ENCODE results near the gene UBE2I. TPM values are rescaled to one million over a fixed set of nuclear protein-coding genes. Genes with fewer than 3 reads are reported as not detected.

UBE2I gene
- total and polyA plus RNA-seq, 5 donors, result 73.5 to 95.3 (median 86.2) TPM

GRCh38 chr16:1347962-1348361, 38.5 kb downstream of the UBE2I start:
- no peaks in the 10 kb centered on the region for H3K27me3 ChIP-seq (ENCODE audit: control insufficient read depth, insufficient read depth)
- DNase-seq (no peak), ATAC-seq (no peak)
- H3K27ac ChIP-seq (ENCODE audit: low read length), result no peak overlapping the region
- no peak overlapping the region for H3K4me3 ChIP-seq (ENCODE audit: low read length)
- 89% methylated on average over 29 of the region's 29 CpGs for WGBS
- H3K4me1 ChIP-seq (ENCODE audit: control insufficient read depth, insufficient read depth, low read length), result peaks cover 4% of the 10 kb centered on the region
- intact Hi-C loops (cut with DNase I), result no loop called here
- no peaks in the 10 kb centered on the region for H3K9me3 ChIP-seq (ENCODE audit: control insufficient read depth, low read length)

- 90% methylated on average over 15 of the region's 15 CpGs for WGBS
- Histone ChIP-seq H3K27me3 (ENCODE audit: control insufficient read depth, insufficient read depth) (no peaks in the 10 kb centered on the region), H3K4me3 (ENCODE audit: low read length) (no peak overlapping the region), H3K9me3 (ENCODE audit: control insufficient read depth, low read length) (no peaks in the 10 kb centered on the region), H3K27ac (ENCODE audit: low read length) (no peak overlapping the region), H3K4me1 (ENCODE audit: control insufficient read depth, insufficient read depth, low read length) (peaks cover 4% of the 10 kb centered on the region)
- intact Hi-C loops (cut with DNase I), result no loop called here
- DNase-seq (peak in 1 of 3 donors; percentile 47), ATAC-seq (no peak)
Observed at GRCh38 chr16:1348441-1348840, 39.0 kb downstream of the UBE2I start.

- Histone ChIP-seq H3K27ac (ENCODE audit: low read length) (no peak overlapping the region), H3K9me3 (ENCODE audit: control insufficient read depth, low read length) (no peaks in the 10 kb centered on the region), H3K27me3 (ENCODE audit: control insufficient read depth, insufficient read depth) (no peaks in the 10 kb centered on the region), H3K4me1 (ENCODE audit: control insufficient read depth, insufficient read depth, low read length) (peaks cover 4% of the 10 kb centered on the region), H3K4me3 (ENCODE audit: low read length) (no peak overlapping the region)
- DNase-seq, result peak in 2 of 3 donors; percentile 52 to 65
- WGBS, result 77% methylated on average over 14 of the region's 14 CpGs
- no peak for ATAC-seq
- intact Hi-C loops (cut with DNase I), result no loop called here
Observed at GRCh38 chr16:1348926-1349325, 39.5 kb downstream of the UBE2I start.

- Histone ChIP-seq H3K9me3 (ENCODE audit: control insufficient read depth, low read length) (no peaks in the 10 kb centered on the region), H3K4me1 (ENCODE audit: control insufficient read depth, insufficient read depth, low read length) (peaks cover 4% of the 10 kb centered on the region), H3K27me3 (ENCODE audit: control insufficient read depth, insufficient read depth) (no peaks in the 10 kb centered on the region), H3K27ac (ENCODE audit: low read length) (no peak overlapping the region), H3K4me3 (ENCODE audit: low read length) (no peak overlapping the region)
- ATAC-seq (no peak), DNase-seq (peak in 1 of 3 donors; percentile 48)
- intact Hi-C loops (cut with DNase I), result no loop called here
- WGBS, result 81% methylated on average over 16 of the region's 16 CpGs
Observed at GRCh38 chr16:1349351-1349750, 39.9 kb downstream of the UBE2I start.

- no peaks in the 10 kb centered on the region for H3K27me3 ChIP-seq (ENCODE audit: control insufficient read depth, insufficient read depth)
- peaks cover 4% of the 10 kb centered on the region for H3K4me1 ChIP-seq (ENCODE audit: control insufficient read depth, insufficient read depth, low read length)
- WGBS, result 91% methylated on average over 17 of the region's 17 CpGs
- no peaks in the 10 kb centered on the region for H3K9me3 ChIP-seq (ENCODE audit: control insufficient read depth, low read length)
- ATAC-seq (no peak), DNase-seq (no peak)
- H3K4me3 ChIP-seq (ENCODE audit: low read length), result no peak overlapping the region
- H3K27ac ChIP-seq (ENCODE audit: low read length), result no peak overlapping the region
- intact Hi-C loops (cut with DNase I), result no loop called here
Observed at GRCh38 chr16:1349951-1350350, 40.5 kb downstream of the UBE2I start.

GRCh38 chr16:1350691-1351090, 41.3 kb downstream of the UBE2I start:
- Histone ChIP-seq H3K4me1 (ENCODE audit: control insufficient read depth, insufficient read depth, low read length) (peaks cover 4% of the 10 kb centered on the region), H3K27me3 (ENCODE audit: control insufficient read depth, insufficient read depth) (no peaks in the 10 kb centered on the region), H3K9me3 (ENCODE audit: control insufficient read depth, low read length) (no peaks in the 10 kb centered on the region), H3K27ac (ENCODE audit: low read length) (no peak overlapping the region), H3K4me3 (ENCODE audit: low read length) (no peak overlapping the region)
- intact Hi-C loops (cut with DNase I), result no loop called here
- WGBS, result 82% methylated on average over 19 of the region's 19 CpGs
- DNase-seq, result no peak
- ATAC-seq, result no peak

GRCh38 chr16:1351215-1351581, 41.8 kb downstream of the UBE2I start:
- no peak overlapping the region for H3K27ac ChIP-seq (ENCODE audit: low read length)
- no peaks in the 10 kb centered on the region for H3K9me3 ChIP-seq (ENCODE audit: control insufficient read depth, low read length)
- H3K27me3 ChIP-seq (ENCODE audit: control insufficient read depth, insufficient read depth), result no peaks in the 10 kb centered on the region
- H3K4me3 ChIP-seq (ENCODE audit: low read length), result peak overlapping the region; percentile 75
- H3K4me1 ChIP-seq (ENCODE audit: control insufficient read depth, insufficient read depth, low read length), result peaks cover 4% of the 10 kb centered on the region
- WGBS, result under 1% methylated on average over 35 of the region's 35 CpGs
- DNase-seq, result no peak
- ATAC-seq, result peak in 1 of 2 donors; percentile 2
- intact Hi-C loops (cut with DNase I), result no loop called here

GRCh38 chr16:1351582-1352362, 42.3 kb downstream of the UBE2I start, which contains the start of the genes GNPTG and TSR3:
Gene GNPTG, plus strand, starts transcription at chr16:1351931. Its CDS starts 35 bp downstream, at chr16:1351966.
Gene TSR3, minus strand, starts transcription at chr16:1351878. Its CDS starts 74 bp downstream, at chr16:1351804.
- intact Hi-C loops (cut with DNase I), result no loop called here
- ATAC-seq (peak; percentile 78 to 83), DNase-seq (peak; percentile 90 to 96 (median 96))
- H3K27me3 ChIP-seq (ENCODE audit: control insufficient read depth, insufficient read depth), result no peaks in the 10 kb centered on the region
- H3K9me3 ChIP-seq (ENCODE audit: control insufficient read depth, low read length), result no peaks in the 10 kb centered on the region
- no peak within 1 kb of the TSS for H3K27ac ChIP-seq (ENCODE audit: low read length)
- peak within 1 kb of the TSS; percentile 75 for H3K4me3 ChIP-seq (ENCODE audit: low read length)
- under 1% methylated on average over 98 of the region's 98 CpGs for WGBS
- H3K4me1 ChIP-seq (ENCODE audit: control insufficient read depth, insufficient read depth, low read length), result peaks cover 4% of the 10 kb centered on the region

DNA sequence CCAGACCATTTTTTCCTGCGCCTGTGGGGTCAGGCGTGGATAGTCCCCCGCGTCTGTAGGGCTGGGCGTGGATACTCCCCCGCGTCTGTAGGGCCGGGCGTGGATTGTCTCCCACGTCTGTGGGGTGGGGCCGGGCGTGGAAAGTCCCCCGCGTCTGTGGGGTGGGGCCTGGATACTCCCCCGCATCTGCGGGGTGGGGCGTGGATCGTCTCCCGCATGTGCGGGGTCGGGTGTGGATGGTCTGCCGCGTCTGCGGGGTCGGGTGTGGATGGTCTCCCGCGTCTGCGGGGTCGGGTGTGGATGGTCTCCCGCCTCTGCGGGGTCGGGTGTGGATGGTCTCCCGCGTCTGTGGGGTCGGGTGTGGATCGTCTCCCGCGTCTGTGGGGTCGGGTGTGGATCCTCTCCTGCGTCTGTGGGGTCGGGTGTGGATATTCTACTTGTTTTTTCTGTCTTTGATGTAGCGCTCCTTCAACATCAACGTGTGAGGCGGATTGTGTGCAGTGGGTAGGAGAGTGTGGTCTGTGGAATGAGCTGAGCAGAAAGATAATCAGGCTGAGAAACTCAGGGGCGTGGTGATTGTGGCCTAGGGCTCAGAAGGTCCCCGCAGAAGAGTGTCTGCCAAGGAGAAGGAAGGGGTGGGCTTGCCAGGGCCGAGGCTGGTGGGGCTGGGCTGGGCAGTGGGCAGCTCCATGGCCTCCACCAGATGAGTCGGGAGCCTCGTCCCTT, 45.5 kb downstream of the UBE2I start:
- DNase-seq (no peak), ATAC-seq (no peak)
- no peak overlapping the region for H3K27ac ChIP-seq (ENCODE audit: low read length)
- H3K4me1 ChIP-seq (ENCODE audit: control insufficient read depth, insufficient read depth, low read length), result peaks cover 4% of the 10 kb centered on the region
- no peaks in the 10 kb centered on the region for H3K9me3 ChIP-seq (ENCODE audit: control insufficient read depth, low read length)
- intact Hi-C loops (cut with DNase I), result no loop called here
- WGBS, result 87% methylated on average over 49 of the region's 49 CpGs
- no peak overlapping the region for H3K4me3 ChIP-seq (ENCODE audit: low read length)
- no peaks in the 10 kb centered on the region for H3K27me3 ChIP-seq (ENCODE audit: control insufficient read depth, insufficient read depth)

- Histone ChIP-seq H3K4me1 (ENCODE audit: control insufficient read depth, insufficient read depth, low read length) (peaks cover 3% of the 10 kb centered on the region), H3K27me3 (ENCODE audit: control insufficient read depth, insufficient read depth) (no peaks in the 10 kb centered on the region), H3K27ac (ENCODE audit: low read length) (no peak overlapping the region), H3K9me3 (ENCODE audit: control insufficient read depth, low read length) (no peaks in the 10 kb centered on the region), H3K4me3 (ENCODE audit: low read length) (no peak overlapping the region)
- whole genome bisulfite sequencing, result 80% methylated on average over 15 of the region's 15 CpGs
- no peak for DNase-seq
- intact Hi-C loops (cut with DNase I), result no loop called here
- ATAC-seq, result no peak
Observed at GRCh38 chr16:1355591-1355990, 46.2 kb downstream of the UBE2I start.

All from right cardiac atrium (tissue), 5 donors.